Measurements from ENCODE around the gene SLC5A5.

The SLC5A5 gene

DNA sequence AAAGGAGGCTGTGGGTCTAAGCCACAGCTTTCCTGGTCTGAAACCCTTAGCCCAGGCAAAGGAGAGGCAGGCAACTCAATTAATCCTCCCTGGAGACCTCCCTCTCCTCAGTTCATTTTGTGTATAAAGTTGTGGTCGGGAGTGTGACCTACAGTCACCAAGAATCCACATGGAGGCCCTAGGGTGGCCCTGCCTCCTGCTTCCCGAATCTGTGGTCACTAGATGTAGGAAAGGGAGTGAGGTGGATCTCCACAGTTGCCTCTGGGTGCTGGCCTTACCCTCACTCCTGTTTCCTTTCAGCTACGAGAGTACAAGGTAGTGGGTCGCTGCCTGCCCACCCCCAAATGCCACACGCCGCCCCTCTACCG lies 10.8 kb upstream of the SLC5A5 start:
- H3F3A ChIP-seq (ENCODE audit: low read depth): no peaks in the 10 kb centered on the region; the same call in 1 of the 2 replicates

GRCh38 chr19:17861542-17862402 lies 10.0 kb upstream of the SLC5A5 start:
- H3K9me3 ChIP-seq (ENCODE audit: insufficient read depth, low read depth, low read length): no peaks in the 10 kb centered on the region
- H3K9ac ChIP-seq (ENCODE audit: low read depth, low read length, poor library complexity, severe bottlenecking): peak overlapping the region; percentile 98
- peaks cover 42% of the 10 kb centered on the region for H3K79me2 ChIP-seq (ENCODE audit: insufficient read depth, low read length)
- no peak overlapping the region for H2AFZ ChIP-seq (ENCODE audit: low read length)
- H3K9me2 ChIP-seq (replicated peaks; ENCODE audit: low read depth, low read length): no peaks in the 10 kb centered on the region
- H4K20me1 ChIP-seq (ENCODE audit: insufficient read depth, low read length, poor library complexity, severe bottlenecking): peaks cover 42% of the 10 kb centered on the region
- peak overlapping the region; percentile 98 for H3K4me3 ChIP-seq (ENCODE audit: low read length, poor library complexity, severe bottlenecking)
- peaks cover 7% of the 10 kb centered on the region for H3K27me3 ChIP-seq (ENCODE audit: insufficient read depth, low read length, poor library complexity, severe bottlenecking)
- H3K4me2 ChIP-seq (ENCODE audit: low read depth, low read length, poor library complexity, severe bottlenecking): peak overlapping the region; percentile 96
- TF ChIP-seq, protein P1, sequence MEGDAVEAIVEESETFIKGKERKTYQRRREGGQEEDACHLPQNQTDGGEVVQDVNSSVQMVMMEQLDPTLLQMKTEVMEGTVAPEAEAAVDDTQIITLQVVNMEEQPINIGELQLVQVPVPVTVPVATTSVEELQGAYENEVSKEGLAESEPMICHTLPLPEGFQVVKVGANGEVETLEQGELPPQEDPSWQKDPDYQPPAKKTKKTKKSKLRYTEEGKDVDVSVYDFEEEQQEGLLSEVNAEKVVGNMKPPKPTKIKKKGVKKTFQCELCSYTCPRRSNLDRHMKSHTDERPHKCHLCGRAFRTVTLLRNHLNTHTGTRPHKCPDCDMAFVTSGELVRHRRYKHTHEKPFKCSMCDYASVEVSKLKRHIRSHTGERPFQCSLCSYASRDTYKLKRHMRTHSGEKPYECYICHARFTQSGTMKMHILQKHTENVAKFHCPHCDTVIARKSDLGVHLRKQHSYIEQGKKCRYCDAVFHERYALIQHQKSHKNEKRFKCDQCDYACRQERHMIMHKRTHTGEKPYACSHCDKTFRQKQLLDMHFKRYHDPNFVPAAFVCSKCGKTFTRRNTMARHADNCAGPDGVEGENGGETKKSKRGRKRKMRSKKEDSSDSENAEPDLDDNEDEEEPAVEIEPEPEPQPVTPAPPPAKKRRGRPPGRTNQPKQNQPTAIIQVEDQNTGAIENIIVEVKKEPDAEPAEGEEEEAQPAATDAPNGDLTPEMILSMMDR (conservative IDR thresholded peaks at IDR 0.05; ENCODE audit: low read length): no peak
- TF ChIP-seq EZH2phosphoT487 (IDR thresholded peaks at IDR 0.05; ENCODE audit: borderline replicate concordance): no peak
- H3K4me1 ChIP-seq (ENCODE audit: insufficient read depth, low read length, poor library complexity, severe bottlenecking): peaks cover 21% of the 10 kb centered on the region
- H3F3A ChIP-seq (ENCODE audit: low read depth): no peaks in the 10 kb centered on the region; the same call in 1 of the 2 replicates
- peaks cover 48% of the 10 kb centered on the region; the same call in 1 of the 2 replicates for H3K36me3 ChIP-seq (ENCODE audit: insufficient read depth, low read length)

More for the DNA sequence above, 10.8 kb upstream of the SLC5A5 start:
- Histone ChIP-seq H3K9ac (ENCODE audit: low read depth, low read length, poor library complexity, severe bottlenecking) (peak overlapping the region; percentile 98), H2AFZ (ENCODE audit: low read length) (no peak overlapping the region), H3K4me3 (ENCODE audit: low read length, poor library complexity, severe bottlenecking) (peak overlapping the region; percentile 98), H3K36me3 (ENCODE audit: insufficient read depth, low read length) (peaks cover 48% of the 10 kb centered on the region; the same call in 1 of the 2 replicates), H3K9me2 (replicated peaks; ENCODE audit: low read depth, low read length) (no peaks in the 10 kb centered on the region), H3K9me3 (ENCODE audit: insufficient read depth, low read depth, low read length) (no peaks in the 10 kb centered on the region), H4K20me1 (ENCODE audit: insufficient read depth, low read length, poor library complexity, severe bottlenecking) (peaks cover 42% of the 10 kb centered on the region), H3K27me3 (ENCODE audit: insufficient read depth, low read length, poor library complexity, severe bottlenecking) (peaks cover 7% of the 10 kb centered on the region), H3K79me2 (ENCODE audit: insufficient read depth, low read length) (peaks cover 42% of the 10 kb centered on the region), H3K4me1 (ENCODE audit: insufficient read depth, low read length, poor library complexity, severe bottlenecking) (peaks cover 21% of the 10 kb centered on the region), H3K4me2 (ENCODE audit: low read depth, low read length, poor library complexity, severe bottlenecking) (peak overlapping the region; percentile 96)
- no peak for TF ChIP-seq EZH2phosphoT487 (IDR thresholded peaks at IDR 0.05; ENCODE audit: borderline replicate concordance)
- TF ChIP-seq, protein P1 (conservative IDR thresholded peaks at IDR 0.05; ENCODE audit: low read length): no peak

DNA sequence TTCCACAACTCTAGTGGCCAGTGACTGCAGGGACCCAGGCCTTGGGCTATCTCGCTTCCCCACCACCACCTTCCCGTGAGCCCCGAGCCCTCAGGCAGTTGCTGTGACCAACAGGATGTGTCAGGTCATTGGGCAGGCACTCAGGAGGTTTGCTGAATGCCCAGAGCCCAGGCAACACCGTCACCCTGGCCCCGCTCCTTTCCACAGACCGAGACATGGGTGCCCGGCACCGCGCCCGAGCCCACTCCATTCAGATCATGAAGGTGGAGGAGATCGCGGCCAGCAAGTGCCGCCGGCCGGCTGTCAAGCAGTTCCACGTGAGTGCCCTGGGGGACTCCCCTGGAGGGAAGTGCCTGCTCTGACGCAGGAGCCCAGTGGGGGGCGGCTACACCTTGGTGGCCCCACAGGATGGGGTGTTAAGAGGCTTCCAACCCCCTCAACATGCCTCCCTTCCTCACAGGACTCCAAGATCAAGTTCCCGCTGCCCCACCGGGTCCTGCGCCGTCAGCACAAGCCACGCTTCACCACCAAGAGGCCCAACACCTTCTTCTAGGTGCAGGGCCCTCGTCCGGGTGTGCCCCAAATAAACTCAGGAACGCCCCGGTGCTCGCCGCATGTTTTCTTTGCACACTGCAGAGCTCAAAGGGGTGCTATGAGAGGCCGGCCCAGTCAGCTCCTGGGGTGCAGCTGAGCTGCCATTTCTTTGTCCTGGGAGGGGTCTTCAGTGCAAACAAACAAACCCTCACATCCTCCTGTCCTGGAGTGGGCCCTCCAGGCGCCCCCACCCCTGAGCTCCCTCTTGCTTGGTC lies 8.8 kb upstream of the SLC5A5 start:
- no peak overlapping the region for H2AFZ ChIP-seq (ENCODE audit: low read length)
- peaks cover 48% of the 10 kb centered on the region; the same call in 1 of the 2 replicates for H3K36me3 ChIP-seq (ENCODE audit: insufficient read depth, low read length)
- H3K4me1 ChIP-seq (ENCODE audit: insufficient read depth, low read length, poor library complexity, severe bottlenecking): peaks cover 21% of the 10 kb centered on the region
- peaks cover 42% of the 10 kb centered on the region for H4K20me1 ChIP-seq (ENCODE audit: insufficient read depth, low read length, poor library complexity, severe bottlenecking)
- H3K79me2 ChIP-seq (ENCODE audit: insufficient read depth, low read length): peaks cover 42% of the 10 kb centered on the region
- TF ChIP-seq, protein P1 (conservative IDR thresholded peaks at IDR 0.05; ENCODE audit: low read length): no peak
- no peak for TF ChIP-seq EZH2phosphoT487 (IDR thresholded peaks at IDR 0.05; ENCODE audit: borderline replicate concordance)
- no peak overlapping the region for H3K9ac ChIP-seq (ENCODE audit: low read depth, low read length, poor library complexity, severe bottlenecking)
- no peaks in the 10 kb centered on the region for H3K9me3 ChIP-seq (ENCODE audit: insufficient read depth, low read depth, low read length)
- peaks cover 7% of the 10 kb centered on the region for H3K27me3 ChIP-seq (ENCODE audit: insufficient read depth, low read length, poor library complexity, severe bottlenecking)
- H3F3A ChIP-seq (ENCODE audit: low read depth): no peaks in the 10 kb centered on the region; the same call in 1 of the 2 replicates
- H3K4me2 ChIP-seq (ENCODE audit: low read depth, low read length, poor library complexity, severe bottlenecking): peak overlapping the region; percentile 96
- peak overlapping the region; percentile 98 for H3K4me3 ChIP-seq (ENCODE audit: low read length, poor library complexity, severe bottlenecking)
- H3K9me2 ChIP-seq (replicated peaks; ENCODE audit: low read depth, low read length): no peaks in the 10 kb centered on the region
